WTC11 (cell line): ENCODE results near the gene MYO18A.

ENCODE experiments used
- CBFB ChIP-seq: sonication (generic); formaldehyde crosslinking; IDR thresholded peaks from 2 replicates; pipeline ENCODE4 v1.8.1; 2022; ENCODE audit warnings: mild to moderate bottlenecking, low read depth, missing genetic modification reagents
- CTCF ChIP-seq: fragments of 200-600 bp; IDR thresholded peaks from 2 replicates; pipeline ENCODE4 v1.8.0; 2022; ENCODE audit warnings: antibody characterized with exemption
- ELF4 ChIP-seq: sonication (generic); formaldehyde crosslinking; IDR thresholded peaks from 2 replicates; pipeline ENCODE4 v1.8.1; 2022; ENCODE audit warnings: low read depth, mild to moderate bottlenecking, moderate library complexity, missing genetic modification reagents
- ESRRA ChIP-seq: sonication (generic); formaldehyde crosslinking; IDR thresholded peaks from 2 replicates; pipeline ENCODE4 v1.8.1; 2022; ENCODE audit warnings: mild to moderate bottlenecking, missing genetic modification reagents, borderline replicate concordance
- ETV6 ChIP-seq: sonication (generic); formaldehyde crosslinking; IDR thresholded peaks from 2 replicates; pipeline ENCODE4 v1.8.1; 2022; ENCODE audit warnings: mild to moderate bottlenecking, missing genetic modification reagents
- HMGXB4 ChIP-seq: sonication (generic); formaldehyde crosslinking; IDR thresholded peaks from 2 replicates; pipeline ENCODE4 v1.8.1; 2023; ENCODE audit warnings: mild to moderate bottlenecking, moderate library complexity, missing genetic modification reagents
- NR1H2 ChIP-seq: sonication (generic); formaldehyde crosslinking; IDR thresholded peaks from 2 replicates; pipeline ENCODE4 v1.9.0; 2021; ENCODE audit warnings: mild to moderate bottlenecking, moderate library complexity, missing genetic modification reagents
- USF2 ChIP-seq: sonication (generic); formaldehyde crosslinking; IDR thresholded peaks from 2 replicates; pipeline ENCODE4 v1.8.1; 2023; ENCODE audit warnings: mild to moderate bottlenecking, missing genetic modification reagents, moderate library complexity
- ZNF263 ChIP-seq: sonication (generic); formaldehyde crosslinking; IDR thresholded peaks from 2 replicates; pipeline ENCODE4 v1.8.1; 2022; ENCODE audit warnings: low read depth, mild to moderate bottlenecking, moderate library complexity, missing genetic modification reagents
- ZSCAN18 ChIP-seq: fragments of 250-450 bp; sonication (Bioruptor Pico); IDR thresholded peaks from 2 replicates; pipeline ENCODE4 v2.1.2; 2022; ENCODE audit warnings: mild to moderate bottlenecking, moderate library complexity

- TF ChIP-seq HMGXB4 (CRISPR knock-in tag) (no peak), CTCF (no peak), CBFB (CRISPR knock-in tag) (no peak), ZSCAN18 (CRISPR knock-in tag) (no peak), ELF4 (CRISPR knock-in tag) (no peak), USF2 (CRISPR knock-in tag) (no peak), ZNF263 (CRISPR knock-in tag) (no peak), ESRRA (CRISPR knock-in tag) (no peak), ETV6 (CRISPR knock-in tag) (no peak), NR1H2 (CRISPR knock-in tag) (no peak)
These were observed 103.5 kb downstream of the MYO18A start for GRCh38 chr17:29076722-29077121.
